Endothelial cell (in vitro differentiated cells): ENCODE results near the gene RTKN2. TPM values are rescaled to one million over a fixed set of nuclear protein-coding genes. Genes with fewer than 3 reads are reported as not detected.

ENCODE experiments used
- DNase-seq: peaks from one replicate; pipeline ENCODE4 v3.0.0; 2021; ENCODE audit warnings: low spot score
- H3K27ac Mint-ChIP-seq: one replicate; pipeline ENCODE4 v1.8.0; 2021; ENCODE audit warnings: mixed read lengths, inconsistent platforms; ENCODE audit not compliant: unreplicated experiment
- H3K27me3 Mint-ChIP-seq: one replicate; pipeline ENCODE4 v1.8.0; 2021; ENCODE audit warnings: mild to moderate bottlenecking, moderate library complexity, mixed read lengths, inconsistent platforms; ENCODE audit not compliant: unreplicated experiment
- H3K36me3 Mint-ChIP-seq: one replicate; pipeline ENCODE4 v1.8.0; 2021; ENCODE audit warnings: mild to moderate bottlenecking, low read depth, mixed read lengths, inconsistent platforms; ENCODE audit not compliant: unreplicated experiment
- H3K4me1 Mint-ChIP-seq: one replicate; pipeline ENCODE4 v1.8.0; 2021; ENCODE audit warnings: mild to moderate bottlenecking, mixed read lengths, inconsistent platforms; ENCODE audit not compliant: unreplicated experiment
- H3K4me3 Mint-ChIP-seq: one replicate; pipeline ENCODE4 v1.8.0; 2021; ENCODE audit warnings: mild to moderate bottlenecking, mixed read lengths, inconsistent platforms; ENCODE audit not compliant: unreplicated experiment
- H3K9me3 Mint-ChIP-seq: one replicate; pipeline ENCODE4 v1.8.0; 2021; ENCODE audit warnings: mixed read lengths, inconsistent platforms; ENCODE audit not compliant: unreplicated experiment
- total RNA-seq: library from RNA; stranded (reverse); fragmentation: NEBNext Ultra II Directional; extraction: Animal tissue kit (Norgen Biotek cat#: 25700); gene quantifications from one replicate; pipeline ENCODE4 v1.2.1, GENCODE V29; 2021; ENCODE audit not compliant: unreplicated experiment
- TF ChIP-seq, protein P1 (sequence below): fragments of 200-600 bp; sonication (generic); IDR thresholded peaks from one replicate; pipeline ENCODE4 v1.5.0; 2021; ENCODE audit warnings: antibody characterized with exemption; ENCODE audit not compliant: unreplicated experiment

Gene RTKN2
- total RNA-seq, 1 donor from 2014 or later: 1.7 TPM

DNA sequence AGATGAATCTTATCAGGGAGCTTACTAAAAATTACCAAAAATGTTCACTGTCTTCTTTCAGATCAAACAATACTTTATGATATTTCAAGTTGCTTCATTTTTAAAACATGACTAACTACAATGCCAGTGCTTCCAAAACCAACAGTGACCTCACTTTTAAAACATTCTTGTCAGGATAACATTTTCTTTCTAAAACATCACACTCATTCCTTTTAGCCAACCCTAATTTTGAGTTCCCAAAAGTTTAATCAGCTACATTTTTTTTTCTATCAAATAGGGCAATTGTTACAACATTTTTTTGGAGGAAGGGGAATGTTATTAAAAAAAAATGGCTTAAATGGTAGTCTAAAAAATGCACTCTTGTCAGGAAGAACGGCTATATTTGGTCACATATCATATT, 37.3 kb downstream of the RTKN2 start:
- H3K9me3 Mint-ChIP-seq: no peaks in the 10 kb centered on the region
- H3K4me3 Mint-ChIP-seq: no peak overlapping the region
- no peaks in the 10 kb centered on the region for H3K36me3 Mint-ChIP-seq
- no peak for DNase-seq
- TF ChIP-seq, protein P1, sequence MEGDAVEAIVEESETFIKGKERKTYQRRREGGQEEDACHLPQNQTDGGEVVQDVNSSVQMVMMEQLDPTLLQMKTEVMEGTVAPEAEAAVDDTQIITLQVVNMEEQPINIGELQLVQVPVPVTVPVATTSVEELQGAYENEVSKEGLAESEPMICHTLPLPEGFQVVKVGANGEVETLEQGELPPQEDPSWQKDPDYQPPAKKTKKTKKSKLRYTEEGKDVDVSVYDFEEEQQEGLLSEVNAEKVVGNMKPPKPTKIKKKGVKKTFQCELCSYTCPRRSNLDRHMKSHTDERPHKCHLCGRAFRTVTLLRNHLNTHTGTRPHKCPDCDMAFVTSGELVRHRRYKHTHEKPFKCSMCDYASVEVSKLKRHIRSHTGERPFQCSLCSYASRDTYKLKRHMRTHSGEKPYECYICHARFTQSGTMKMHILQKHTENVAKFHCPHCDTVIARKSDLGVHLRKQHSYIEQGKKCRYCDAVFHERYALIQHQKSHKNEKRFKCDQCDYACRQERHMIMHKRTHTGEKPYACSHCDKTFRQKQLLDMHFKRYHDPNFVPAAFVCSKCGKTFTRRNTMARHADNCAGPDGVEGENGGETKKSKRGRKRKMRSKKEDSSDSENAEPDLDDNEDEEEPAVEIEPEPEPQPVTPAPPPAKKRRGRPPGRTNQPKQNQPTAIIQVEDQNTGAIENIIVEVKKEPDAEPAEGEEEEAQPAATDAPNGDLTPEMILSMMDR: no peak
- H3K4me1 Mint-ChIP-seq: no peaks in the 10 kb centered on the region
- no peaks in the 10 kb centered on the region for H3K27me3 Mint-ChIP-seq
- no peak overlapping the region for H3K27ac Mint-ChIP-seq

DNA sequence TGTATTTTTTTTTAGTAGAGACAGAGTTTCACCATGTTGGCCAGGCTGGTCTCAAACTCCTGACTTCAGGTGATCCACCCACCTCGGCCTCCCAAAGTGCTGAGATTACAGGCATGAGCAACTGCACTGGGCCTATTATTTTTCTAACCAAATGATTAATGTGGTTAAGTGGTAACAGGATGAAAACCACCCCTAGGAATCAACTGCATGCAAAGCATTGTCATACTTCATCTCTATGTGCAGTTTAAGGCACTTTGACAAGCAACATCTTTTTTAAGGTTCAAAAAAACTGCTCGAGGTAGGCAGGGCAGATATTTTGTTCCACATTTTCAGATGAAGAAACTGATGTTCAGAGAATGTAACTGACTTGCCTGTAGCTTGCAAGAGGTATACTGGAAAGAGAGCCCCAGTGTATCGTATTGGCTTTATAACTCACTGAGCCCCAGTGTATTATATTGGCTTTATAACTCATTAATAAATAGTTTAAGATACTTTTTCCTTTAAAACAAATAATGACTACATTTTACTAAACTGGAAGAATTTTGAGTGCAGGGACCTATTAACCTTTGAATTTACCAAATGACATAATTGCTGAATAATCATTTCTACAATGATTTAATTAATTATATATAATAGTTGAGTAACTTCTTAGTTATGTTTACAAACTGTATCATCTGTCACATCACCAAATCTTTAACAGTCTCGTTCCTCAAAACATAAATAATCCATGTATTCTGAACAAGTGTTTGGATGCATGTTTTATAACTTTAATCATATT, 38.1 kb downstream of the RTKN2 start:
- no peak overlapping the region for H3K4me3 Mint-ChIP-seq
- H3K27me3 Mint-ChIP-seq: no peaks in the 10 kb centered on the region
- TF ChIP-seq, protein P1: no peak
- no peaks in the 10 kb centered on the region for H3K9me3 Mint-ChIP-seq
- H3K4me1 Mint-ChIP-seq: no peaks in the 10 kb centered on the region
- no peaks in the 10 kb centered on the region for H3K36me3 Mint-ChIP-seq
- no peak overlapping the region for H3K27ac Mint-ChIP-seq
- no peak for DNase-seq

DNA sequence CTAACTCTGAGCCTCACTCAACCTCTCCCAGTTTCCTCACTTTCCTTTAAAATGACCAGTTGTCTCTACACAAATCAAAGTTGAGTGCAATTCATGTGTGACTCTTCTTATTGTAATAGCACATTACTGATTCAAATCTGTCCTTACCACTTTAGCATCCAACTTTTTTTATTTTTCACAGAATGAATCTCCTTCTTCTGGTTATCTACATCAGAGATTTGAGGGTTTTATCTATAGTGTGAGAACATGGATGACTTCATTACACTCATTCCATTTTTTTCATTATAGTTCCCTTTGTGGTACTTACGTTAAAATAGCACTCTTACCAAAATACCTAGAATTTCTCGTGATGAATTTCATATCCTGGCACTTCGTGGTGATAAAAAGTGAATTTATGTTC, 43.3 kb downstream of the RTKN2 start:
- no peaks in the 10 kb centered on the region for H3K36me3 Mint-ChIP-seq
- H3K27ac Mint-ChIP-seq: no peak overlapping the region

DNA sequence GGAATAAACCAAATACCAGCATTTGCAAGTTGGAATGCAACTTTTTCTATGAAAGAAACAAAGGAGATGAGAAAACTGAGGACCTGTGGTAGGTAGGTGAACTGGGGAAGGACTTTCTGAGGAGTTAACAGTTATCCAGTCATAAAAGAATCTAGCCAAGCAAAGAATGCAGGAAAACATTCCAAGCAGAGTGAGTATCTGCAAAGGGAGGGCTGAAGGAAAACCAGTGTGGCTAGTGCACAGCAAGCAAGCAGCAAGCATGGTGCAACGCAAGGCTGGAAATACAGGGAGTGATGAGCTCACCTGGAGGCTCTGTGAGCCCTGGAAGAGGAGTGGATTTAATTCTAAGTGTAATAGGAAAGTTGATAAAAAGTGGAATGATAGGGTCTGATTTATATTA, 44.0 kb downstream of the RTKN2 start:
- H3K4me1 Mint-ChIP-seq: no peaks in the 10 kb centered on the region
- H3K27ac Mint-ChIP-seq: no peak overlapping the region
- TF ChIP-seq, protein P1: no peak

More for the DNA sequence above, 43.3 kb downstream of the RTKN2 start:
- no peaks in the 10 kb centered on the region for H3K4me1 Mint-ChIP-seq
- TF ChIP-seq, protein P1: no peak
- H3K4me3 Mint-ChIP-seq: no peak overlapping the region
- H3K9me3 Mint-ChIP-seq: no peaks in the 10 kb centered on the region
- DNase-seq: no peak
- H3K27me3 Mint-ChIP-seq: no peaks in the 10 kb centered on the region

DNA sequence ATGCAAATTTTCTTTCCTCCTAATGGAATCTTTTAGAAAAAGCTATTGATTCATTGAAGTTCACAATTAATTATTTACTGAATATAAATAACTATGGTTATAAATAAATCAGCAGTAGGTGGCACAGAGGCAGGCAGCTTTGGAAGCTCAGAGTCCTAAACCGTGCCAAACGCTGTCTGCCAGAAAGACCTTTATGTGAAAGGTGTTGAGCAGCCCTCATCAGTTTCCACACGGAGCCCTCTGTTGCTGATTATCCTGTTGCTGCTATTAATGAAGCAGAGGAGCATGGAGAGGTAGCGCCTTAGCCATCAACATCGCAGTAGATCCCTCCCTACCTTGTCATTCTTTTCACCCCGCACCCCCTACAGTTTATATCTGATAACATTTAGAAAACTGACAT, 51.0 kb downstream of the RTKN2 start:
- Mint-ChIP-seq H3K4me1 (peaks cover 6% of the 10 kb centered on the region), H3K36me3 (no peaks in the 10 kb centered on the region), H3K27ac (no peak overlapping the region), H3K4me3 (no peak overlapping the region), H3K27me3 (no peaks in the 10 kb centered on the region), H3K9me3 (no peaks in the 10 kb centered on the region)
- TF ChIP-seq, protein P1: no peak
- DNase-seq: no peak

More for the DNA sequence above, 44.0 kb downstream of the RTKN2 start:
- Mint-ChIP-seq H3K9me3 (no peaks in the 10 kb centered on the region), H3K27me3 (no peaks in the 10 kb centered on the region), H3K4me3 (no peak overlapping the region), H3K36me3 (no peaks in the 10 kb centered on the region)
- no peak for DNase-seq
